NAMALWA (cell line): ENCODE results near the gene ZNF639.
"Not testable (repeated sequence)": the region's sequence is repeated elsewhere in the genome, so short reads cannot be mapped to it uniquely, and the experiment has no call there.

Source experiments
- DNase-seq: peaks from one replicate; pipeline ENCODE4 v3.0.0-alpha.2; 2015; ENCODE audit warnings: low spot score

ZNF639 gene, protein sequence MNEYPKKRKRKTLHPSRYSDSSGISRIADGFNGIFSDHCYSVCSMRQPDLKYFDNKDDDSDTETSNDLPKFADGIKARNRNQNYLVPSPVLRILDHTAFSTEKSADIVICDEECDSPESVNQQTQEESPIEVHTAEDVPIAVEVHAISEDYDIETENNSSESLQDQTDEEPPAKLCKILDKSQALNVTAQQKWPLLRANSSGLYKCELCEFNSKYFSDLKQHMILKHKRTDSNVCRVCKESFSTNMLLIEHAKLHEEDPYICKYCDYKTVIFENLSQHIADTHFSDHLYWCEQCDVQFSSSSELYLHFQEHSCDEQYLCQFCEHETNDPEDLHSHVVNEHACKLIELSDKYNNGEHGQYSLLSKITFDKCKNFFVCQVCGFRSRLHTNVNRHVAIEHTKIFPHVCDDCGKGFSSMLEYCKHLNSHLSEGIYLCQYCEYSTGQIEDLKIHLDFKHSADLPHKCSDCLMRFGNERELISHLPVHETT

DNA sequence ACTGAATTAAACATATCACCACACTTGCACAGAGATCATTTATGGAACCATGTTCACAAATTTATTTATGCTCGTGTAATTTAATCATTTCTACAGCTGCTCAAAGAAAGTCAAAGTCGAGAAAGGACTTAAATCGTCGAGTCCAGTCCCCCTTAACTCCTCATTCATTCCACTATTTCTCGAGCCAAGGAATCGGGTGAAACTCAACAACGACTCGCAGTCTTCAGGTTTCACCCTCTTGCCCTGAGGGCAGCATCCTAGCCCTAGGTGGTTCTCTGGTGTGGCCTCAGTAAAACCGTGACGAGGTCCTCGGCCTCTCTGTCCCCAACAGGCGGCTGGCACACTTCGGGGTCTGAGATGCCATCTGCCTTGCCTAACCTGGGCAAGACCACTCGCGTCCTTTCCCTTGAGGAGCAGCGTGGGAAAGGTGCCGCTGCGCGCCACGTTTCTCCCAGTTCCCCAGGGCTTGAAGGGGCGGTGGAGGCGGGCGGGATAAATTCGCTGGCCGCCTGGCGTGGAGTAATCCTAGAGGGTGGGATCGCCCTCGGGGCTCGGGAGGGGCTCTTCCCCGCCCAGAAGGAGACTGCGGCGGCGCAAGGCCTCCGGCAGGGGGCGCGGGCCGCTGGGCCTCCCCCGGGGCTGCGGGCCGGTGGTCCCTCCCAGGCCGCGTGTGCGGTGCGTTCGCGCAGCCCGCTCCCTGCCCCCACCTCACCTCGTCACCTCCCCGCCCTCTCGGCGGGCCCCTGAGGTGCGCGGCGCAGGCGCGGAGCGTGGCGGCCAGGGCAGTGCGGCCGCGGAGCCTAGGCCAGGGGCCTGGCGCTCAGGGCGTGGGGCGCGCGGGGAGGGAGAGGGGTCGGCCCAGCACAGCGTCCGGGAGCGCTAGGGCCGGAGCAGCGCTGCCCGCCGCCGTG is at the start of gene ZNF639:
ZNF639 (plus strand) TSS at position 746 of the 911 bp plus-strand sequence. CDS start 5,263 bp downstream, outside the sequence.
- DNase-seq, result peak; percentile 94

GRCh38 chr3:179274434-179274833 is 48.4 kb upstream of the ZNF639 start:
- not testable (repeated sequence) for DNase-seq

DNA sequence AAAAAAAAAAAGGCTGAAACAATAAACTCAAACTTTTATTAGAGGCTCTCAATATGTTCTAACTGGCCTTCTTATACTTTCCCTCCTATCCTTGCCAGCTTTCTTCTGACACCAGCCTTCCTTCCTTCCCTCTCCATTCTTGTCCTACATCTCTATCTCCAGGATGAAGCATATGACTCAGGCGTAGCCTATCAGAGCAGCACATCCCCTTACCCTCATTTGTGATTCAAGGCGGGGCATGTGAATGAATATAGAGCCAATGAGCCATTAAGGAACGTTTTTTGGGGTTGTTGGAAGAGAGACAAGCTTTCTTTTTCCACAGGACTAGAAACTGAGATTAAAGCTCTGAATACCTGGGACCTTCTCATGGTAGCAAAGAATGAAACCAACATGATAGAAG is 46.8 kb upstream of the ZNF639 start:
- DNase-seq, result no peak

DNA sequence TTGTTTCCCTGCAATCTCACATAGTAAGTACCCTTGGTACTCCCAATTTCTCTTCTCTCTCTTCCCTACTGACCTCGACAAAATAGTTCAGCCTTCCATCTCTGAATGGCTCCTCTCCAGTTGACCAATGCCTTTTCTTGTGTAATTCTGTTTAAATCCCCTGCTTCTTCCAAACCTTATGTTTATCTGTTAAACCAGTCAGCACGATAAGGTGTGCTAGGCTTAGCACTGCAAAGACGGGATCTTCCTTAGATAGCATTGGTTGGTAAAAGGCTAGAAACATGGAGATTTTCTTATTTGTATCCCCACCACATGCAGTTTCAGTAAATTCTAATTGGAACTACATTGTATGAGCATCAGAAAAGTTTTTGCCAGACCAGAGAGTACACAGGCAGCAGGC is 46.1 kb upstream of the ZNF639 start:
- DNase-seq, result no peak

- DNase-seq, result no peak
These were observed 44.7 kb upstream of the ZNF639 start for GRCh38 chr3:179278151-179278550.

DNA sequence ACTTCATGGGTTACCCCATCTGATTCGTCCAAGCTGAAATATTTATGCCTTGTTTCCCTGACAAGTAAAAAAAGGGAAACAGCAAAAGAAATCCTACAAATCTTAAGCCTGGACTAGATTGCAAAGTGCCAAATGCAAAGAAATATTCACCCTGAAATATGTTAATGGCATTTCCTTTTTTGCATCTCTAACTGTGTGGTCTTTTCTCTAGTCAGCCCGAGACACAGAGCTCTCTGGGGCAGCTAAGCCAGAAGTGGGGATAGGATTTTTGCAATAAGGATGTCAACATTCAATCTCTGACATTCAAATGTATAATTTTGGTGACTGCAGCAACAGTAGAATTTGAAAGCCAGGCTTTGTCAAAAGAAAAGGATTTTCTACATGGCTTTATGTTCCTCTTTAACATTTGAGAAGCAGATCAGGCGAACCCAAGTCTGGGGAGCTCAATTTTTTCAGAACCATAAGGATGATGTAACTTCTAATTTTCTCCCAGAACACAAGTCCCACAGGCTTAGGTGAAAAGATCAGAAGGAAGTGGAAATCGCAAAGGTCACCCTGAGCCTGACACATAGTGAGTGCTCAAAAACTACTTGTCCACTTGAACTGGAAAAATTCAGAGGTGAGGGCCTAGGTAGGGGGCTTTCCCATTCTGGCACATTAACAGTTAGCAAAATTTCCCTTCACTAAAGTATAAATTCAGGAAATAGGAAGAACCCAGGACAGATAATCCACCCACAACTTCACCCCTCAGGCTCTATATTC is 43.7 kb upstream of the ZNF639 start:
- DNase-seq, result no peak

DNA sequence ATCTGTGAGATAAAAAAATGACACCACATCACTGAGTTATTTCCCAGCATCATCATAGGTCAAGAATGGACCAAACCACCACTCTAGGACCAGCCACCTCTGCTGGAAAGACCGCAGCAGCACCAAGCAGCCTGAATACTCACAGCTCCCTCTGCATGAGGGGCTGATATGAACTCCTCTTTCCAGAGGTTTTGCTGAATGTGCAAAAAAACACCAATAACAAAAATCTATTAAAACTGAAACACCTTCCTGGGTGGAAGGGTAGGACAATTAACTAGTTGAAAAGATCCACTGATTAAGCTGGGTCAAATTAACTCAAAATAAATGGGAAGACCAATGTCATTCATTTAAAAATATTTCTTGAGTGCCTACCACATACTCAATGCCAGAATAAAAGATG is 43.0 kb upstream of the ZNF639 start:
- no peak for DNase-seq

DNA sequence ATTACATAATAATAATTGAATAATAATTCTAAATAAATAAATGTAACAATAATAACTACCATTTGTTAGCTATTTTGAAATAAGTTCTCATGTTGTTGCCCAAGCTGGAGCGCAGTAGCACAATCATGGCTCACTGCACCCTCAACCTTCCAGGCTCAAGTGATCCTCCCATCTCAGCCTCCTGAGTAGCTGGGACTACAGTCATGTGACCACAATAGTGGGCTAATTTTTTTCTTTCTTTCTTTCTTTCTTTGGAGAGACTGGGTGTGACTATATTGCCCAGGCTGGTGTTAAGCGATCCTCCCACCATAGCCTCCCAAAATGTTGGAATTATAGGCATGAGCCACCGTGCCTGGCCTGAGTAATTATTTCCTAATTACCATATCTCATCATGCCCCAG is 41.0 kb upstream of the ZNF639 start:
- no peak for DNase-seq

DNA sequence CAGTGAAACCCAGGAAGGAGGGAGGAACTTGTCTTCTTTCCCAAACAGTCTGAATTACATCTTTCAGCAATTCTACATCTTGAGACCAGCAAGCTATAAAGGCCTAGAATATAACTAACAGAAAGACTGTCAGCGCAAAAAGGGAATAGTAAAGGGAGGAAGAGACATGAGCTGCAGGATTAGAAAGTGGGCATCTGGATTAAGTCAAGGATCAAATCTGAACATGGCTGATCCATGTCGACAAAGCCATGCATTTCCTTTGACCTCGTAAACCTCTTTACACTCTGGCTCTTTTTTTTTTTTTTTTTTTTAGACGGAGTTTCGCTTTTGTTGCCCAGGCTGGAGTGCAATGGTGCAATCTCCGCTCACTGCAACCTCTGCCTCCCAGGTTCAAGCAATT is 36.5 kb upstream of the ZNF639 start:
- DNase-seq, result no peak

- no peak for DNase-seq
These were observed 34.0 kb upstream of the ZNF639 start for GRCh38 chr3:179288845-179289244.

DNA sequence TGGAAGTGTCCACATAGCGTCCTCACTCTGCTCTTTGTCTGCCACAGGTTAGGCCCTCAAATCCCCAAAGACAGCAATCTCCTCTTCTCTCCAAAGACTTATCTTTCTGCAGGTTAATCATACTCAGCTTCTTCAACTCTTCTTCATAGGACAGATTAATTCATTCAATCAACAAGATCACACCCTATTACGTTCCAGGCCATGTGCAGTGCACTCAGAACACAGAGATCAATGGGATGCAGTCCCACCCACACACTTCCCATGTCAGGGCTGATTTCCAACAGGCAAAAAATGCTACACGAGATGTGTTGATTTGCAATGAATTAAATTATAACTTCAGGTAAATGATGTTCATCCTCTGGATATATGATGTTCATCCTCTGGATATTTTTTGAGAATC is 33.5 kb upstream of the ZNF639 start:
- no peak for DNase-seq

DNA sequence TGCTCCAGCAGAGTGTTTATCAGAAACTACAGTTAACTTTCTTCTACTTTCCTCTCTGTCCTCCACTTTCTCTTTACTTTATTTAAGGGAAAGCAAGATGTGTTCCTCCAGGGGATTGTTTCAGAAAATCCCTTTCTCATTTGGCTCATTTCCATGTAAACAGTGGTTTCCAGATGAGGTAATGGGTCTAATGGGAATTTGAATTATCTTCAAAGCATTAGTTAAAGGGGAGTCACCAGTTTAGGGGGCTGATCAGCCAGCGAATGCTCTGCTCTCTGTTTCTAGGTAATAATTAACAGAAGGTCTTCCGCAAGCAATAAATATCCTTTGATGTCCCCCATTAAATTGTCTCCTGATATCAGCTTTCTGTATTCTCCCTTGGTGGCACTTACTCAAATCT is 30.4 kb upstream of the ZNF639 start:
- no peak for DNase-seq

GRCh38 chr3:179297971-179298725 is 24.7 kb upstream of the ZNF639 start:
- DNase-seq, result no peak

DNA sequence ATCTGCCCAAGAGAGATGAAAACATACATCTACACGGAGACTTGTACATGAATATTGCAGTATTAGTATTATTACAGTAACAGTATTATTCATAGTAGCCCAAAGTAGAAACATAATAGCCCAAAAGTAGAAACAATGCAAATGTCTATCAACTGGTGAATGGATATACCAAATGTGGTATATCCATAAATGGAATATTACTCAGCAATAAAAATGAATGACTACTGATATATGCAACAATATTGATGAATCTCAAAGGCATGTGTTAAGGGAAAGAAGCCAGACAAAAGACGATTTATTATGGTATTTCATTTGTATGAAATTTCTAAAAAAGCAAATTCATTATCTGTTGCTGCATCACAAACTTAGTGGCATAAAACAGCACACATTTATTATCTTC is 23.5 kb upstream of the ZNF639 start:
- DNase-seq, result no peak

DNA sequence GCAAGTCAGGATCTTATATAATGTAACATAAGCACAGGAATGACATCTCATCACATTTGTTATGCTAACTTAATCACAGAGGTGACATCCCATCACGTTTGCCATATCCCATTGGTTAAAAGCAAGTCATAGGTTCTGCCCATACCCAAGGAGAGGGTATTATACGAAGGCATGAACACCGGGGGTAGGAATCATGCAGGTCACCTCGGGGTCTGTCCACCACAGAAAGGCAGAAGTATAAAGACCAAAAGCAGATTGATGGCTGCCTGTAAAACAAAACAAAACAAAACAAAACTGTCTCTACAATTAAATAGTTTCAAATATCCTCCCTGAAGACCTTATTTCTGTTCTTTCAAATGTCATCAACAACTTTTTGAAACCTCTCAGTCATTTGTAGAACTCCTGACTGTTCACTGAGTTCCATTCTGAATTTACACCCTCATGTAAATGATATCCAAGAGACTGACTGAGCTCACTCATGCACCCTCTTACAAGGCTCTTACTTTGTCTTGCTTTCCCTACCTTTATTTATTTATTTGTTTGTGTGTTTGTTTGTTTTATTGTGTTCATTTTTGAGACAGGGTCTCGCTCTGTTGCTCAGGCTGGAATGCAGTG is 22.7 kb upstream of the ZNF639 start:
- DNase-seq, result no peak

- DNase-seq, result no peak
These were observed 21.2 kb upstream of the ZNF639 start for GRCh38 chr3:179301645-179302044.

DNA sequence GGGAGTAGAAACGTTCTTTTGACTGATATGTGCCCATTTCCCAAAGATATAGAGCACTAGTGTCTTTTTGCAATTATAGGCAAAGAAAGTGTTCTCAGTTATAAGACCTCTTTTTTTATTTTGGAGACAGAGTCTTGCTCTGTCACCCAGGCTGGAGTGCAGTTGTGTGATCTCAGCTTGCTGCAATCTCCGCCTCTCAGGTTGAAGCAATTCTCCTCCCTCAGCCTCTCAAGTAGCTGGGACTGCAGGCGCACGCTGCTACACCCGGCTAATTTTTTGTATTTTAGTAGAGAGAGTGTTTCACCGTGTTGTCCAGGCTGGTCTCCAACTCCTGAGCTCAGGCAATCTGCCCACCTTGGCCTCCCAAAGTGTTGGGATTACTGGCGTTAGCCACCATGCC is 20.7 kb upstream of the ZNF639 start:
- no peak for DNase-seq

GRCh38 chr3:179304605-179305004 is 18.2 kb upstream of the ZNF639 start:
- no peak for DNase-seq

- not testable (repeated sequence) for DNase-seq
These were observed 15.5 kb upstream of the ZNF639 start for GRCh38 chr3:179307362-179307761.

GRCh38 chr3:179308001-179308400 is 14.8 kb upstream of the ZNF639 start:
- no peak for DNase-seq
